NT2/D1 (cell line): Measurements from ENCODE around the gene WFIKKN1.

Experiments used
- YY1 ChIP-seq: IDR thresholded peaks from 2 replicates; pipeline ENCODE4 v1.6.1; 2011; ENCODE audit not compliant: insufficient read length, insufficient read depth
- ZNF274 ChIP-seq: IDR thresholded peaks from 2 replicates; pipeline ENCODE4 v1.6.1; 2011; ENCODE audit warnings: mild to moderate bottlenecking, low read depth, low read length

GRCh38 chr16:674968-675883, 44.4 kb downstream of the WFIKKN1 start, which contains the start of gene RHBDL1:
- TF ChIP-seq ZNF274: no peak
- no peak for TF ChIP-seq YY1
